WTC11 (cell line): ENCODE data around the gene SGPL1. TPM values are rescaled to one million over a fixed set of nuclear protein-coding genes. Genes with fewer than 3 reads are reported as not detected.

Experiments
- ATAC-seq: fragments of 200-7000 bp; cut with Tn5 transposase; 2 replicates; pipeline ENCODE4 v1.10.0; 2021; ENCODE audit warnings: mild to moderate bottlenecking, moderate library complexity
- CTCF ChIA-PET: fragments of 300-600 bp; sonication (Branson Sonifier 250); formaldehyde crosslinking; loops from one replicate; lab custom pipeline; 2021; ENCODE audit warnings: antibody characterized with exemption; lab: Charles Lee
- POLR2A ChIA-PET: fragments of 350-600 bp; sonication (Branson Sonifier 250); formaldehyde crosslinking; loops from one replicate; lab custom pipeline; 2021; ENCODE audit warnings: antibody characterized with exemption; lab: Charles Lee
- DNase-seq: peaks from one replicate; pipeline ENCODE4 v3.0.0; 2021; ENCODE audit warnings: low spot score
- H3K27ac Mint-ChIP-seq: 2 replicates; pipeline ENCODE4 v1.8.0; 2021; ENCODE audit warnings: mixed read lengths
- H3K27me3 Mint-ChIP-seq: 2 replicates; pipeline ENCODE4 v1.8.0; 2021; ENCODE audit warnings: low read depth, mild to moderate bottlenecking, moderate library complexity, mixed read lengths
- H3K36me3 Mint-ChIP-seq: 2 replicates; pipeline ENCODE4 v1.8.0; 2021; ENCODE audit warnings: mixed read lengths
- H3K4me1 Mint-ChIP-seq: 2 replicates; pipeline ENCODE4 v1.8.0; 2022; ENCODE audit warnings: mixed read lengths
- H3K4me3 Mint-ChIP-seq: 2 replicates; pipeline ENCODE4 v1.8.0; 2021; ENCODE audit warnings: mild to moderate bottlenecking, moderate library complexity, mixed read lengths
- H3K9me3 Mint-ChIP-seq: 2 replicates; pipeline ENCODE4 v1.8.0; 2021; ENCODE audit warnings: mixed read lengths
- ESRRA ChIP-seq: sonication (generic); formaldehyde crosslinking; IDR thresholded peaks from 2 replicates; pipeline ENCODE4 v1.8.1; 2022; ENCODE audit warnings: mild to moderate bottlenecking, missing genetic modification reagents, borderline replicate concordance
- GRHL2 ChIP-seq: fragments of 250-450 bp; sonication (Bioruptor Pico); IDR thresholded peaks from 2 replicates; pipeline ENCODE4 v1.8.0; 2022; ENCODE audit warnings: mild to moderate bottlenecking, moderate library complexity; ENCODE audit not compliant: insufficient replicate concordance, severe bottlenecking
- HMGA2 ChIP-seq: fragments of 250-450 bp; sonication (Bioruptor Pico); IDR thresholded peaks from 2 replicates; pipeline ENCODE4 v1.4.0; 2021; ENCODE audit warnings: mild to moderate bottlenecking, moderate library complexity
- MAX ChIP-seq: sonication (generic); formaldehyde crosslinking; IDR thresholded peaks from 2 replicates; pipeline ENCODE4 v1.8.0; 2022; ENCODE audit warnings: mild to moderate bottlenecking, missing genetic modification reagents
- MXD4 ChIP-seq: fragments of 250-450 bp; sonication (Bioruptor Pico); IDR thresholded peaks from 2 replicates; pipeline ENCODE4 v1.8.0; 2021; ENCODE audit warnings: mild to moderate bottlenecking, moderate library complexity, borderline replicate concordance
- MYBL2 ChIP-seq: sonication (generic); formaldehyde crosslinking; IDR thresholded peaks from 2 replicates; pipeline ENCODE4 v1.8.1; 2023; ENCODE audit warnings: mild to moderate bottlenecking, moderate library complexity, missing genetic modification reagents
- NR3C1 ChIP-seq: sonication (generic); formaldehyde crosslinking; conservative IDR thresholded peaks from 2 replicates; pipeline ENCODE4 v1.8.1; 2023; ENCODE audit warnings: low read depth, mild to moderate bottlenecking, missing genetic modification reagents
- SP1 ChIP-seq: sonication (generic); formaldehyde crosslinking; conservative IDR thresholded peaks from 2 replicates; pipeline ENCODE4 v1.8.1; 2022; ENCODE audit warnings: missing genetic modification reagents
- TCF7 ChIP-seq: sonication (generic); formaldehyde crosslinking; IDR thresholded peaks from 2 replicates; pipeline ENCODE4 v1.8.0; 2022; ENCODE audit warnings: mild to moderate bottlenecking, low read depth, missing genetic modification reagents, moderate library complexity
- ZBTB43 ChIP-seq: sonication (generic); formaldehyde crosslinking; IDR thresholded peaks from 2 replicates; pipeline ENCODE4 v1.8.1; 2023; ENCODE audit warnings: mild to moderate bottlenecking, missing genetic modification reagents
- ZNF138 ChIP-seq: sonication (generic); formaldehyde crosslinking; conservative IDR thresholded peaks from 2 replicates; pipeline ENCODE4 v1.8.1; 2022; ENCODE audit warnings: mild to moderate bottlenecking, moderate library complexity, missing genetic modification reagents
- ZNF281 ChIP-seq: sonication (generic); formaldehyde crosslinking; IDR thresholded peaks from 2 replicates; pipeline ENCODE4 v1.8.0; 2023; ENCODE audit warnings: mild to moderate bottlenecking, missing genetic modification reagents
- ZNF396 ChIP-seq: fragments of 250-450 bp; sonication (Bioruptor Pico); IDR thresholded peaks from 2 replicates; pipeline ENCODE4 v1.8.0; 2021; ENCODE audit warnings: mild to moderate bottlenecking, moderate library complexity, borderline replicate concordance
- ZNF671 ChIP-seq: fragments of 250-450 bp; sonication (Bioruptor Pico); IDR thresholded peaks from 2 replicates; pipeline ENCODE4 v1.8.0; 2021; ENCODE audit warnings: mild to moderate bottlenecking
- total RNA-seq: library from RNA; stranded (reverse); gene quantifications from 3 replicates; pipeline ENCODE4 v1.2.3, GENCODE V29; 2021
- TF ChIP-seq, protein P1 (sequence below): sonication (generic); formaldehyde crosslinking; IDR thresholded peaks from 2 replicates; pipeline ENCODE4 v1.8.1; 2023; ENCODE audit warnings: mild to moderate bottlenecking, moderate library complexity, missing genetic modification reagents
- TF ChIP-seq, protein P2 (sequence below): fragments of 250-450 bp; sonication (Bioruptor Pico); IDR thresholded peaks from 2 replicates; pipeline ENCODE4 v1.8.0; 2021; ENCODE audit warnings: mild to moderate bottlenecking
- TF ChIP-seq, protein P3 (sequence below): sonication (generic); formaldehyde crosslinking; conservative IDR thresholded peaks from 2 replicates; pipeline ENCODE4 v1.8.1; 2022; ENCODE audit warnings: mild to moderate bottlenecking, missing genetic modification reagents
- TF ChIP-seq, protein P4 (sequence below): sonication (generic); formaldehyde crosslinking; IDR thresholded peaks from 2 replicates; pipeline ENCODE4 v1.8.1; 2022; ENCODE audit warnings: mild to moderate bottlenecking, moderate library complexity, missing genetic modification reagents
- TF ChIP-seq, protein P5 (sequence below): sonication (generic); formaldehyde crosslinking; IDR thresholded peaks from 2 replicates; pipeline ENCODE4 v1.8.0; 2022; ENCODE audit warnings: missing genetic modification reagents

Gene SGPL1
- total RNA-seq, 1 experiment from 2014 or later = 44.6 TPM

DNA sequence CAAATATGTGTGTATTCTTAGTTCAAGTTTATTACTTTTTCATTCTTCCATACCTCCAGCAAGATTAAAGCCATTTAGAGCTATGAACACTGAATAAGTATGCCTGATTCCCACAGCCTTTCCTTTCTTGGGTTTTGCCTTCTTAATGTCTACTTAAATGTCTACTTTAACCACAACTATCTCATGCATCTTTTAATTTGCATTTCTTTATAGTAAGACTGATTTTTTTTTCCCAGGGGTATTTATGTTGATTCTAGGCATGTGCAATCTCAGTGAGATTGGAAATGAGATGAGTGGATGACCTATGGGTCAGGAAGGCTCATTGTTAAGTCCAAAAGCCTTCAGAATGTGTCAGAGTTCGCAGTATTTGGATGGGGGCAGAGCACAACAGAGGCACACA lies 69.0 kb downstream of the SGPL1 start (continued):
- TF ChIP-seq, protein P1, sequence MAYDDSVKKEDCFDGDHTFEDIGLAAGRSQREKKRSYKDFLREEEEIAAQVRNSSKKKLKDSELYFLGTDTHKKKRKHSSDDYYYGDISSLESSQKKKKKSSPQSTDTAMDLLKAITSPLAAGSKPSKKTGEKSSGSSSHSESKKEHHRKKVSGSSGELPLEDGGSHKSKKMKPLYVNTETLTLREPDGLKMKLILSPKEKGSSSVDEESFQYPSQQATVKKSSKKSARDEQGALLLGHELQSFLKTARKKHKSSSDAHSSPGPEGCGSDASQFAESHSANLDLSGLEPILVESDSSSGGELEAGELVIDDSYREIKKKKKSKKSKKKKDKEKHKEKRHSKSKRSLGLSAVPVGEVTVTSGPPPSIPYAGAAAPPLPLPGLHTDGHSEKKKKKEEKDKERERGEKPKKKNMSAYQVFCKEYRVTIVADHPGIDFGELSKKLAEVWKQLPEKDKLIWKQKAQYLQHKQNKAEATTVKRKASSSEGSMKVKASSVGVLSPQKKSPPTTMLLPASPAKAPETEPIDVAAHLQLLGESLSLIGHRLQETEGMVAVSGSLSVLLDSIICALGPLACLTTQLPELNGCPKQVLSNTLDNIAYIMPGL (CRISPR knock-in tag) = no peak
- TF ChIP-seq MAX (no peak), NR3C1 (no peak)
- TF ChIP-seq, all 79 proteins: peak for 0

GRCh38 chr10:70885481-70885880 lies 69.7 kb downstream of the SGPL1 start:
- ChIA-PET CTCF (no interaction called here), POLR2A (no interaction called here)
- no peak for ATAC-seq
- TF ChIP-seq TCF7 (CRISPR knock-in tag) (no peak), ESRRA (CRISPR knock-in tag) (no peak), ZBTB43 (CRISPR knock-in tag) (no peak), ZNF671 (CRISPR knock-in tag) (no peak), ZNF281 (CRISPR knock-in tag) (no peak), MYBL2 (CRISPR knock-in tag) (no peak), GRHL2 (no peak), SP1 (CRISPR knock-in tag) (no peak), MXD4 (no peak), ZNF396 (CRISPR knock-in tag) (no peak), HMGA2 (CRISPR knock-in tag) (no peak), ZNF138 (CRISPR knock-in tag) (no peak)
- TF ChIP-seq, protein P2, sequence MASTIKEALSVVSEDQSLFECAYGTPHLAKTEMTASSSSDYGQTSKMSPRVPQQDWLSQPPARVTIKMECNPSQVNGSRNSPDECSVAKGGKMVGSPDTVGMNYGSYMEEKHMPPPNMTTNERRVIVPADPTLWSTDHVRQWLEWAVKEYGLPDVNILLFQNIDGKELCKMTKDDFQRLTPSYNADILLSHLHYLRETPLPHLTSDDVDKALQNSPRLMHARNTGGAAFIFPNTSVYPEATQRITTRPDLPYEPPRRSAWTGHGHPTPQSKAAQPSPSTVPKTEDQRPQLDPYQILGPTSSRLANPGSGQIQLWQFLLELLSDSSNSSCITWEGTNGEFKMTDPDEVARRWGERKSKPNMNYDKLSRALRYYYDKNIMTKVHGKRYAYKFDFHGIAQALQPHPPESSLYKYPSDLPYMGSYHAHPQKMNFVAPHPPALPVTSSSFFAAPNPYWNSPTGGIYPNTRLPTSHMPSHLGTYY = no peak
- TF ChIP-seq, protein P3, sequence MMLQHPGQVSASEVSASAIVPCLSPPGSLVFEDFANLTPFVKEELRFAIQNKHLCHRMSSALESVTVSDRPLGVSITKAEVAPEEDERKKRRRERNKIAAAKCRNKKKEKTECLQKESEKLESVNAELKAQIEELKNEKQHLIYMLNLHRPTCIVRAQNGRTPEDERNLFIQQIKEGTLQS (CRISPR knock-in tag) = no peak
- TF ChIP-seq, protein P4, sequence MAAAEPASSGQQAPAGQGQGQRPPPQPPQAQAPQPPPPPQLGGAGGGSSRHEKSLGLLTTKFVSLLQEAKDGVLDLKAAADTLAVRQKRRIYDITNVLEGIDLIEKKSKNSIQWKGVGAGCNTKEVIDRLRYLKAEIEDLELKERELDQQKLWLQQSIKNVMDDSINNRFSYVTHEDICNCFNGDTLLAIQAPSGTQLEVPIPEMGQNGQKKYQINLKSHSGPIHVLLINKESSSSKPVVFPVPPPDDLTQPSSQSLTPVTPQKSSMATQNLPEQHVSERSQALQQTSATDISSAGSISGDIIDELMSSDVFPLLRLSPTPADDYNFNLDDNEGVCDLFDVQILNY = no peak
- TF ChIP-seq, protein P5, sequence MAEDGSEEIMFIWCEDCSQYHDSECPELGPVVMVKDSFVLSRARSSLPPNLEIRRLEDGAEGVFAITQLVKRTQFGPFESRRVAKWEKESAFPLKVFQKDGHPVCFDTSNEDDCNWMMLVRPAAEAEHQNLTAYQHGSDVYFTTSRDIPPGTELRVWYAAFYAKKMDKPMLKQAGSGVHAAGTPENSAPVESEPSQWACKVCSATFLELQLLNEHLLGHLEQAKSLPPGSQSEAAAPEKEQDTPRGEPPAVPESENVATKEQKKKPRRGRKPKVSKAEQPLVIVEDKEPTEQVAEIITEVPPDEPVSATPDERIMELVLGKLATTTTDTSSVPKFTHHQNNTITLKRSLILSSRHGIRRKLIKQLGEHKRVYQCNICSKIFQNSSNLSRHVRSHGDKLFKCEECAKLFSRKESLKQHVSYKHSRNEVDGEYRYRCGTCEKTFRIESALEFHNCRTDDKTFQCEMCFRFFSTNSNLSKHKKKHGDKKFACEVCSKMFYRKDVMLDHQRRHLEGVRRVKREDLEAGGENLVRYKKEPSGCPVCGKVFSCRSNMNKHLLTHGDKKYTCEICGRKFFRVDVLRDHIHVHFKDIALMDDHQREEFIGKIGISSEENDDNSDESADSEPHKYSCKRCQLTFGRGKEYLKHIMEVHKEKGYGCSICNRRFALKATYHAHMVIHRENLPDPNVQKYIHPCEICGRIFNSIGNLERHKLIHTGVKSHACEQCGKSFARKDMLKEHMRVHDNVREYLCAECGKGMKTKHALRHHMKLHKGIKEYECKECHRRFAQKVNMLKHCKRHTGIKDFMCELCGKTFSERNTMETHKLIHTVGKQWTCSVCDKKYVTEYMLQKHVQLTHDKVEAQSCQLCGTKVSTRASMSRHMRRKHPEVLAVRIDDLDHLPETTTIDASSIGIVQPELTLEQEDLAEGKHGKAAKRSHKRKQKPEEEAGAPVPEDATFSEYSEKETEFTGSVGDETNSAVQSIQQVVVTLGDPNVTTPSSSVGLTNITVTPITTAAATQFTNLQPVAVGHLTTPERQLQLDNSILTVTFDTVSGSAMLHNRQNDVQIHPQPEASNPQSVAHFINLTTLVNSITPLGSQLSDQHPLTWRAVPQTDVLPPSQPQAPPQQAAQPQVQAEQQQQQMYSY (CRISPR knock-in tag) = no peak
- peaks cover 27% of the 10 kb centered on the region for H3K4me1 Mint-ChIP-seq
- H3K36me3 Mint-ChIP-seq = peaks cover 20% of the 10 kb centered on the region
- DNase-seq = no peak
- H3K27ac Mint-ChIP-seq = no peak overlapping the region
- H3K9me3 Mint-ChIP-seq = no peaks in the 10 kb centered on the region
- no peak overlapping the region for H3K4me3 Mint-ChIP-seq
- H3K27me3 Mint-ChIP-seq = no peaks in the 10 kb centered on the region
